Psoas muscle (tissue), 8 donors: Measurements from ENCODE around the gene TM7SF3. TPM values are rescaled to one million over a fixed set of nuclear protein-coding genes. Genes with fewer than 3 reads are reported as not detected.

ENCODE experiments used
- ATAC-seq, 4 donors: fragments of 200-7000 bp; cut with Tn5 transposase; one replicate each; pipeline ENCODE4 v1.9.1; 2020; ENCODE audit warnings: moderate library complexity in 3 of 4, mild to moderate bottlenecking in 2 of 4
- DNase-seq, 2 donors: peaks; one replicate each; pipeline ENCODE4 v3.0.0-alpha.2; 2020
- H3K27ac ChIP-seq: fragments of 200-600 bp; one replicate; pipeline ENCODE4 v1.8.0; 2022
- H3K27me3 ChIP-seq, 3 donors: fragments of 200-600 bp in 1 of 3; one replicate each; pipeline versions ENCODE4 v1.6.1 to v1.8.0; 2013 to 2022; ENCODE audit warnings: low read length in 2 of 3, mild to moderate bottlenecking in 2 of 3, moderate library complexity in 1 of 3; ENCODE audit not compliant: insufficient read depth in 3 of 3
- H3K36me3 ChIP-seq, 2 donors: fragments of 200-600 bp in 1 of 2; one replicate each; pipeline versions ENCODE4 v1.6.1 to v1.8.0; 2013 to 2022; ENCODE audit warnings: low read depth in 1 of 2, mild to moderate bottlenecking in 1 of 2, moderate library complexity in 1 of 2; ENCODE audit not compliant: insufficient read depth in 1 of 2
- H3K4me1 ChIP-seq: fragments of 200-600 bp; one replicate; pipeline ENCODE4 v1.8.0; 2022
- H3K4me3 ChIP-seq: fragments of 200-600 bp; one replicate; pipeline ENCODE4 v1.8.0; 2022; ENCODE audit warnings: mild to moderate bottlenecking
- H3K9me3 ChIP-seq: fragments of 200-600 bp; one replicate; pipeline ENCODE4 v1.8.0; 2022
- CTCF ChIP-seq: fragments of 200-600 bp; IDR thresholded peaks from one replicate; pipeline ENCODE4 v1.8.0; 2022; ENCODE audit warnings: antibody characterized with exemption
- WGBS, 3 donors: extraction: QIAGEN DNeasy Blood & Tissue Kit; methylation state at CpG; one replicate each; pipeline versions ENCODE4 v1.1.6 to v1.1.7; 2013; 5-methylcytosine and 5-hydroxymethylcytosine counted together
- intact Hi-C, 2 donors: fragments of 100-400 bp; cut with DNase I; formaldehyde crosslinking; loops; one replicate each; pipeline versions ENCODE4 v1.11.0 to v1.14.2; 2022
- polyA plus RNA-seq, 3 donors: library from polyadenylated mRNA; stranded (reverse); fragments of 200-250 nt; gene quantifications; one replicate each; pipeline ENCODE4 v1.2.3, GENCODE V29; 2013
- total RNA-seq, 4 donors: library from RNA; stranded (reverse); fragmentation: NEBNext Ultra II Directional in 2 of 4; extraction: Animal tissue kit (Norgen Biotek cat#: 25700) in 2 of 4; gene quantifications; one replicate each; pipeline versions ENCODE4 v1.2.1 to v1.2.4, GENCODE V29; 2021 to 2023
- donor health status: healthy with polysubstance abuse.
- donor health status: DM: no; HTN: no; CAD: no; lungs with moderate emphysema.
- donor health status: Bipolar disorder and iron deficiency.
- donor health status: healthy.
- donor health status: DM: yes; HTN: yes; CAD: no.
- donor health status: DM: no; HTN: no; CAD: no.
- donor health status: DM: no; HTN: no; CAD: no.
- donor health status: DM: yes; HTN: yes; CAD: no.

Gene TM7SF3
- total and polyA plus RNA-seq, 7 donors: 6.0 to 16.5 (median 12.0) TPM

DNA sequence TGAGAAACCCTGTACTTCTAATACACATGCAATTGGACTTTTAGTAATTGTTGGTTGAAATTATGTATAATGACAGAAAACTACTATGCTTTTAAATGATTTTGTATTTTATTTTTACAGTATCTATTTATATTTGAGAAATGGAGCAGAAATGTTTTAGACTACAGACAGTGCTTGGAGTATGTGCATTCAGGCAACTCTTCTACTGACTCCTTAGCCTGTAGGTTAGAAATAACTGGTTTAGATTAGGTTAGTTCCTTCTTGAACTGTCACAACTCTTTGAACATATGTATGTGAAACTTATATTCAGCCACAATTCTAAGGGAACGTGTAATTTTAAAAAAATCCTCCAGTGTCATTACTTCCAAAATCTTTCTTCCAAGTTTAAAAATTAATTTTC, 74.2 kb downstream of the TM7SF3 start:
- 31 to 43% (median 38%) methylated on average over 1 of the region's 1 CpG for WGBS, 3 donors

GRCh38 chr12:26939192-26939832, 74.9 kb downstream of the TM7SF3 start:
- ATAC-seq: no peak
- 3 to 4% (median 4%) methylated on average over 9 of the region's 9 CpGs for WGBS, 3 donors
- H3K4me1 ChIP-seq: peaks cover 53% of the 10 kb centered on the region

More for the DNA sequence above, 74.2 kb downstream of the TM7SF3 start:
- H3K4me3 ChIP-seq: peak overlapping the region; percentile 76
- intact Hi-C loops: loop anchor here (2.0 kb wide), 1 partner anchor 75 kb away; the partner anchor contains the start of gene TM7SF3 (in 2 of the 2)
- no peaks in the 10 kb centered on the region for H3K27me3 ChIP-seq
- DNase-seq: no peak
- H3K36me3 ChIP-seq: no peaks in the 10 kb centered on the region
- H3K9me3 ChIP-seq: peaks cover 2% of the 10 kb centered on the region
- peak overlapping the region; percentile 25 for H3K27ac ChIP-seq
- no peak for TF ChIP-seq CTCF
- no peak for ATAC-seq
- H3K4me1 ChIP-seq: peaks cover 51% of the 10 kb centered on the region

GRCh38 chr12:26938701-26939062, 75.5 kb downstream of the TM7SF3 start:
- WGBS, 3 donors: 0 to 1% (median 0%) methylated on average over 20 to 28 of the region's 28 CpGs
- intact Hi-C loops: loop anchor here (2.0 kb wide), 1 partner anchor 76 kb away; the partner anchor contains the start of gene TM7SF3 (in 2 of the 2)
- H3K27me3 ChIP-seq: no peaks in the 10 kb centered on the region
- peak; percentile 10 to 41 (median 21) for ATAC-seq
- H3K4me1 ChIP-seq: peaks cover 53% of the 10 kb centered on the region
- H3K9me3 ChIP-seq: no peaks in the 10 kb centered on the region
- TF ChIP-seq CTCF: no peak
- DNase-seq: no peak
- peak overlapping the region; percentile 90 for H3K27ac ChIP-seq
- H3K36me3 ChIP-seq: peaks cover 0 to 5% of the 10 kb centered on the region in 2 donors
- peak overlapping the region; percentile 76 for H3K4me3 ChIP-seq

More at GRCh38 chr12:26939192-26939832, 74.9 kb downstream of the TM7SF3 start:
- H3K36me3 ChIP-seq: no peaks in the 10 kb centered on the region
- intact Hi-C loops: loop anchor here (2.0 kb wide), 1 partner anchor 75 kb away; the partner anchor contains the start of gene TM7SF3 (in 2 of the 2)
- TF ChIP-seq CTCF: no peak
- DNase-seq: no peak
- no peaks in the 10 kb centered on the region for H3K9me3 ChIP-seq
- H3K27me3 ChIP-seq: no peaks in the 10 kb centered on the region
- peak overlapping the region; percentile 90 for H3K27ac ChIP-seq
- H3K4me3 ChIP-seq: peak overlapping the region; percentile 76

- 0% methylated on average over 61 to 69 of the region's 69 CpGs for WGBS, 3 donors
- peaks cover 53% of the 10 kb centered on the region for H3K4me1 ChIP-seq
- H3K4me3 ChIP-seq: peak within 1 kb of the TSS; percentile 76
- H3K9me3 ChIP-seq: no peaks in the 10 kb centered on the region
- no peak for TF ChIP-seq CTCF
- DNase-seq (peak; percentile 99 to 100), ATAC-seq (peak; percentile 95 to 97 (median 96))
- peaks cover 0 to 9% of the 10 kb centered on the region in 2 donors for H3K36me3 ChIP-seq
- H3K27ac ChIP-seq: peak within 1 kb of the TSS; percentile 90
- H3K27me3 ChIP-seq: no peaks in the 10 kb centered on the region
- intact Hi-C loops: loop anchor here (2.0 kb wide), 1 partner anchor 77 kb away; the partner anchor contains the start of gene TM7SF3 (in 2 of the 2)
Measured at GRCh38 chr12:26937863-26938700, 76.1 kb downstream of the TM7SF3 start, which contains the start of the genes FGFR1OP2 and INTS13. TSS of gene FGFR1OP2 (plus strand) at chr12:26938470. CDS start at chr12:26954159, 15,689 bp downstream. TSS of gene INTS13 (minus strand) at chr12:26937981. CDS start at chr12:26936803, 1,178 bp downstream.
